CD4-positive, alpha-beta T cell treated with Interleukin-12 subunit alpha and Interleukin-12 subunit beta, for 1 hour (primary cell): ENCODE results near the gene PLSCR5.

Experiments used
- DNase-seq: peaks from one replicate; pipeline ENCODE4 v3.0.0-alpha.2; 2020

The PLSCR5 gene

DNA sequence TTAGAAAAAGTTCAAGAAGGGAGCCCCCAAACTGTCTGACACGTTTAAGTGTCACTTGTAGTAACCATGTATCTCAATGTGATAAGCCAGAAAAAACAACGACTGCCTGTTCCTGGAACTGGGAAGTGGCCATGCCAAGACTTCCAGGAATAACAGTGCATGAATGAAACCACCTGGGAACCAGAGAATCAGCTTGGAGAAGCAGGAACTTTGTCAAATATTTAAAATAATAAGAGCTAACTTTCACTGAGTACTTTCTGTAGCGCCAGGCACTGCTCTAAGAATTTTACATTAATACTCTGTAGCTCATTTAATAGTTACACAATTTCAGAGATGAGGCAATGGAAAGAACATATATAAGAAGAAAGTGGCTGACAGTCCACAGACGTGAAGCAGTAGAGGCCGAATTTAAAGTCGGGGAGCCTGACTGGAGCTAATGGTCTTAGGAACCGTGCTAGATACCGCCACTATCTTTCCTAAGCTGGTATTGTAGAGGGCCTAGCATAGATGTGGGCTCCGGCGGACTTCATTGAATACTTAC is 61.6 kb downstream of the PLSCR5 start:
- no peak for DNase-seq

DNA sequence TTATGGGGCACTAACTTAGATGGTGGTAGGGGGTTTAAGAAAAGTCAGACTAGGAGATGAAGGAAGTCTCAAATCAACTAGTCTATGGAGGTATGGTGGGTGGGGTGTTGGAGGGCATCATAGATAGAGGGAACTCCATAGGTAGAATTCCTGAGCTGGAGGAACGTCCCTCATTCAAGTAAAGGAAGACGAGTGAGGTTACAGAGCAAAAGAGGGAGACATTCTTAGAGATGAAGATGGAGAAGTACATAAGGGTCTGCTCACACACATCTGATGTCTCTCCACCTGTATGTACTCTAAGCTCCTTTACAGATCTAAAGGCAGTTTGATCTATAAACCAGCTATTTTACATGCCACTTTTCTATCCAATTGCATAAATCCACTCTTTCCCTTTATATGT is 62.2 kb downstream of the PLSCR5 start:
- DNase-seq, result no peak

DNA sequence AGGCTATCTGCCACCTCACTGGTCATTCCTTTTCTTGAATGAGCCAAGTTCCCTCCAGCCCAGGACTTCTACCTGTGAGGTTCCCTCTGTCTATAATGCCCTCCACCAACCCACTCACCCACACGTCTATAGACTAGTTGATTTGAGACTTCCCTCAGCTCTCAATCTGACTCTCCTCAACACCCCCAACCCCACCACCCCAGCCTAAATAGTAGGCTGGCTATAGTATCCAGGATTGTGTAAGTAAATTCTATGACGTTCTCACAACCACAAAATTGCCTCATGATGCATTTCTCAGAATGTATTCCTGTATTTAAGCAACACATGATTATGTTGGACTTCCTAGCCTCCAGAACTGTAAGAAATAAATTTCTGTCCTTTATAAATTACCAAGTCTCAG is 63.0 kb downstream of the PLSCR5 start:
- DNase-seq, result no peak

- no peak for DNase-seq
Measured at GRCh38 chr3:146540978-146541377, 64.2 kb downstream of the PLSCR5 start.

GRCh38 chr3:146540236-146540635 is 64.9 kb downstream of the PLSCR5 start:
- no peak for DNase-seq

DNA sequence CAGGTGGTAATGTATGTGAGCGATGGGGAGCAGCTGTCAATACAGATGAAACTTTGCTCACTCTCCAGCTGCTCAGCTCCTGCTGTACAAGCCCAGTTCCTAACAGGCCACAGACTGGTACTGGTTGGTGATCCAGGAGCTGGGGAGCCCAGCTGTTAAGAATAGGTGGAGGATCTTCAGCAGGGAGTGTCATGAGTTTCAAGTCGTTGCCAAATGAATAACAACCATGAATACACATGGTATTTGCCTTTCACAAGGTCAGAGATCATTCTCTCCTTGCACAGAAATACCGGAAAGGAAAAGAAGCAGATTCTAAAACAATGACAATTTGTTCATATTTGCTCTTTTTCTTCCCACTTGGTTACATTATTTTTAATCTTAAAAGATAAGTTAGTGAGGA is 65.8 kb downstream of the PLSCR5 start:
- no peak for DNase-seq

DNA sequence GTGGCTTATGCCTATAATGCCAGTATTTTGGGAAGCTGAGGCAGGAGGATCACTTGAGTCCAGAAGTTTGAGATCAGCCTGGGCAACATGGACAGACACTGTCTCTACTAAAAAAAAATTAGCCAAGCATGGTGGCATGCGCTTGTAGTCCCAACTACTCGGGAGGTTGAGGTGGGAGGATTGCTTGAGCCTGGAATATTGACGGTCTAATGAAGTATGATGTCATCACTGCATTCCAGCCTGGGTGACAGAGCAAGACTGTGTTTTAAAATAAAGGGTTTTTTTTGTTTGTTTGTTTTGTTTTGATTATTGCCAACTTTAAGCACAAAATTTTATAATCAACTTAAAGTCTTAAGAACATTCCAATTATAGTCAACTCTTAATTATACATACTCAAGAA is 67.5 kb downstream of the PLSCR5 start:
- no peak for DNase-seq

- DNase-seq, result no peak
Measured at GRCh38 chr3:146536681-146537080, 68.5 kb downstream of the PLSCR5 start.
